HG03196 (cell line): ENCODE measurements around the gene RHBDF1.
"Not testable (repeated sequence)": the region's sequence is repeated elsewhere in the genome, so short reads cannot be mapped to it uniquely, and the experiment has no call there.

Experiments
- ATAC-seq: cut with Tn5 transposase; IDR thresholded peaks from one replicate; pipeline ENCODE4 v1.9.1; 2021; ENCODE audit not compliant: unreplicated experiment

Gene RHBDF1

GRCh38 chr16:60929-61878 is 11.2 kb downstream of the RHBDF1 start:
- ATAC-seq: no peak

GRCh38 chr16:60166-60565 is 12.3 kb downstream of the RHBDF1 start:
- ATAC-seq: no peak

- no peak for ATAC-seq
These were observed 12.9 kb downstream of the RHBDF1 start for GRCh38 chr16:59440-60059.

GRCh38 chr16:58491-59439 is 13.7 kb downstream of the RHBDF1 start:
- ATAC-seq: no peak

GRCh38 chr16:57711-58110 is 14.7 kb downstream of the RHBDF1 start:
- ATAC-seq: no peak

GRCh38 chr16:56231-56927 is 16.1 kb downstream of the RHBDF1 start:
- no peak for ATAC-seq

GRCh38 chr16:55571-56136 is 16.8 kb downstream of the RHBDF1 start:
- no peak for ATAC-seq

GRCh38 chr16:54237-54581 is 18.2 kb downstream of the RHBDF1 start:
- no peak for ATAC-seq

- peak; percentile 91 for ATAC-seq
These were observed 18.8 kb downstream of the RHBDF1 start, which contains the start of the genes POLR3K and SNRNP25 for GRCh38 chr16:53346-54236. TSS of gene POLR3K (minus strand) at chr16:53608. CDS start at chr16:53586, 22 bp downstream. TSS of gene SNRNP25 (plus strand) at chr16:53828. CDS start at chr16:54017, 189 bp downstream.

- ATAC-seq: no peak
These were observed 21.5 kb downstream of the RHBDF1 start for GRCh38 chr16:50769-51591.

GRCh38 chr16:47234-47633 is 25.2 kb downstream of the RHBDF1 start:
- ATAC-seq: no peak

GRCh38 chr16:46510-46909 is 25.9 kb downstream of the RHBDF1 start:
- ATAC-seq: not testable (repeated sequence)

GRCh38 chr16:45454-45853 is 27.0 kb downstream of the RHBDF1 start:
- ATAC-seq: no peak

GRCh38 chr16:44655-45054 is 27.8 kb downstream of the RHBDF1 start:
- ATAC-seq: no peak

GRCh38 chr16:43294-43693 is 29.1 kb downstream of the RHBDF1 start:
- no peak for ATAC-seq

GRCh38 chr16:42691-43090 is 29.7 kb downstream of the RHBDF1 start:
- no peak for ATAC-seq

GRCh38 chr16:42069-42457 is 30.4 kb downstream of the RHBDF1 start:
- no peak for ATAC-seq

GRCh38 chr16:41439-42068 is 30.9 kb downstream of the RHBDF1 start:
- no peak for ATAC-seq
